ENCODE measurements around the gene GNL1. TPM values are rescaled to one million over a fixed set of nuclear protein-coding genes. Genes with fewer than 3 reads are reported as not detected.
A peak's percentile ranks its signal among the peaks of the same experiment; 100 is the strongest.
"Not testable (repeated sequence)": the region's sequence is repeated elsewhere in the genome, so short reads cannot be mapped to it uniquely, and the experiment has no call there.

GNL1 gene
- total and polyA plus RNA-seq, 8 donors, result 52.5 to 108 (median 101) TPM

- no peak for ATAC-seq
- no peak for DNase-seq
- TF ChIP-seq CTCF (IDR thresholded peaks at IDR 0.05), result no peak
- intact Hi-C loops (cut with DNase I), result no loop called here
- H3K27me3 ChIP-seq, result no peaks in the 10 kb centered on the region
- H3K4me3 ChIP-seq, result no peak overlapping the region
- peaks cover 0 to 7% of the 10 kb centered on the region in 2 donors for H3K9me3 ChIP-seq
- no peaks in the 10 kb centered on the region for H3K36me3 ChIP-seq
- H3K27ac ChIP-seq, result peak overlapping the region; percentile 59 to 68
- peaks cover 0 to 21% of the 10 kb centered on the region in 2 donors for H3K4me1 ChIP-seq
Measured at GRCh38 chr6:30520522-30520921, 35.8 kb downstream of the GNL1 start.

DNA sequence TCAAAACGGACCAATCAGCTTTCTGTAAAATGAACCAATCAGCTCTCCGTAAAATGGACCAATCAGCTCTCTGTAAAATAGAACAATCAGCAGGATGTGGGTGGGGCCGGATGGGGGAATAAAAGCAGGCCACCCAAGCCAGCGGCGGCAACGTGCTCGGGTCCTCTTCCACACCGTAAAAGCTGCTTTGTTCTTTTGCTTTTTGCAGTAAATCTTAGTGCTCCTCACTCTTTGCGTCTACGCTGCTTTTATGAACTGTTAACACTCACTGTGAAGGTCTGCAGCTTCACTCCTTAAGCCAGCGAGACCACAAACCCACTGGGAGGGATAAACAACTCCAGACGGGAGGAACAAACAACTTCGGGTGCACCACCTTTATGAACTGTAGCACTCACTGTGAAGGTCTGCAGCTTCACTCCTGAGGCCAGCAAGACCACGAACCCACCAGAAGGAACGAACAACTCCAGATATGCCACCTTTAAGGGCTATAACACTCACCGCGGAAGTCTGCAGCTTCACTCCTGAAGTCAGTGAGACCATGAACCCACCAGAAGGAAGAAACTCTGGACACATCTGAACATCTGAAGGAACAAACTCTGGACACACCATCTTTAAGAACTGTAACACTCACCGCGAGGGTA, 37.7 kb downstream of the GNL1 start:
- ATAC-seq; H3K9me3 ChIP-seq; intact Hi-C loops (cut with DNase I): not testable (repeated sequence)

GRCh38 chr6:30517767-30518504, 38.4 kb downstream of the GNL1 start:
- intact Hi-C loops (cut with DNase I); DNase-seq: not testable (repeated sequence)

More for the DNA sequence above, 37.7 kb downstream of the GNL1 start:
- Histone ChIP-seq H3K27ac (peak overlapping the region in 1 of 2 donors; percentile 33), H3K4me1 (peaks cover 0 to 33% of the 10 kb centered on the region in 2 donors)
- not testable (repeated sequence) for H3K27me3 ChIP-seq, H3K36me3 ChIP-seq, H3K4me3 ChIP-seq, DNase-seq

GRCh38 chr6:30516754-30517076, 39.6 kb downstream of the GNL1 start:
- Histone ChIP-seq H3K4me1 (peaks cover 0 to 36% of the 10 kb centered on the region in 2 donors), H3K27ac (peak overlapping the region; percentile 97 to 99), H3K4me3 (peak overlapping the region in 1 of 2 donors; percentile 41)
- H3K9me3 ChIP-seq; H3K27me3 ChIP-seq; intact Hi-C loops (cut with DNase I); DNase-seq; H3K36me3 ChIP-seq; ATAC-seq: not testable (repeated sequence)

More at GRCh38 chr6:30517767-30518504, 38.4 kb downstream of the GNL1 start:
- not testable (repeated sequence) for H3K9me3 ChIP-seq, H3K4me3 ChIP-seq, ATAC-seq, H3K27me3 ChIP-seq, H3K36me3 ChIP-seq
- Histone ChIP-seq H3K27ac (peak overlapping the region in 1 of 2 donors; percentile 99), H3K4me1 (peaks cover 0 to 33% of the 10 kb centered on the region in 2 donors)

GRCh38 chr6:30515944-30516753, 40.1 kb downstream of the GNL1 start:
- peak; percentile 88 to 95 (median 93) for DNase-seq
- Histone ChIP-seq H3K27me3 (no peaks in the 10 kb centered on the region), H3K36me3 (no peaks in the 10 kb centered on the region), H3K4me1 (peaks cover 0 to 39% of the 10 kb centered on the region in 2 donors), H3K9me3 (peaks cover 0 to 7% of the 10 kb centered on the region in 2 donors), H3K27ac (peak overlapping the region; percentile 97 to 99), H3K4me3 (peak overlapping the region; percentile 41)
- TF ChIP-seq CTCF (IDR thresholded peaks at IDR 0.05), result no peak
- ATAC-seq, result peak; percentile 97
- intact Hi-C loops (cut with DNase I), result no loop called here

- no peak for TF ChIP-seq CTCF (IDR thresholded peaks at IDR 0.05)
- Histone ChIP-seq H3K36me3 (no peaks in the 10 kb centered on the region), H3K4me3 (peak overlapping the region in 1 of 2 donors; percentile 41), H3K27me3 (no peaks in the 10 kb centered on the region), H3K27ac (peak overlapping the region; percentile 97 to 99), H3K9me3 (peaks cover 0 to 7% of the 10 kb centered on the region in 2 donors), H3K4me1 (peaks cover 0 to 44% of the 10 kb centered on the region in 2 donors)
- intact Hi-C loops (cut with DNase I), result no loop called here
- DNase-seq (peak in 1 of 4 donors; percentile 6), ATAC-seq (no peak)
Measured at GRCh38 chr6:30515106-30515505, 41.2 kb downstream of the GNL1 start.
